Bone marrow (tissue), 2 donors: ENCODE measurements around the gene GPS2.
A peak's percentile ranks its signal among the peaks of the same experiment; 100 is the strongest.
"Not testable (repeated sequence)": the region's sequence is repeated elsewhere in the genome, so short reads cannot be mapped to it uniquely, and the experiment has no call there.

Experiments
- DNase-seq, 2 donors: peaks; one replicate each; lab custom pipeline; 2025; lab: John Stamatoyannopoulos, UW

Gene GPS2

GRCh38 chr17:7314719-7315569 is at the start of gene GPS2:
TSS of gene GPS2 (minus strand) at chr17:7315360. CDS start at chr17:7315052, 308 bp downstream.
- peak; percentile 67 to 80 for DNase-seq

GRCh38 chr17:7363311-7363710 is 48.2 kb upstream of the GPS2 start:
- DNase-seq, result no peak

- no peak for DNase-seq
Measured at GRCh38 chr17:7361906-7362305, 46.7 kb upstream of the GPS2 start.

GRCh38 chr17:7357381-7357780 is 42.2 kb upstream of the GPS2 start:
- no peak for DNase-seq

DNA sequence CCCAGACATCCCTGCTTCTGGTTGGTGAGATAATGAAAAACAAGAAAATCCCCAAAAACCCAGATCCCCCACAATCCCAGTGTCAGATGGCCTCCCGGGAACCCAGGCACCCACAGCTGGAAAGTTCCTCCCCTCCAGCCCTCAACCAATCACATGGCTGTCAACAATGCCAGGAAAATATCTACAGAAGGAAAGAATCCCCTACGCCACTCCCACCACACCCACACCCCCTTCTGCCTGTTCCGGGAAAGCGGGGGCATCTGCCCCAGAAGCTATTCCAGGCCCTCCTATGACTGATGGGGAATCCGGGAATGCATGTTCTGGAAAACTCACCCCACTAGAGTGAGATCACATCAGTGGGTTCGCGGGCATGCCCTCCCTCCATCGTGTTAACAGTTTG is 41.6 kb upstream of the GPS2 start:
- no peak for DNase-seq

DNA sequence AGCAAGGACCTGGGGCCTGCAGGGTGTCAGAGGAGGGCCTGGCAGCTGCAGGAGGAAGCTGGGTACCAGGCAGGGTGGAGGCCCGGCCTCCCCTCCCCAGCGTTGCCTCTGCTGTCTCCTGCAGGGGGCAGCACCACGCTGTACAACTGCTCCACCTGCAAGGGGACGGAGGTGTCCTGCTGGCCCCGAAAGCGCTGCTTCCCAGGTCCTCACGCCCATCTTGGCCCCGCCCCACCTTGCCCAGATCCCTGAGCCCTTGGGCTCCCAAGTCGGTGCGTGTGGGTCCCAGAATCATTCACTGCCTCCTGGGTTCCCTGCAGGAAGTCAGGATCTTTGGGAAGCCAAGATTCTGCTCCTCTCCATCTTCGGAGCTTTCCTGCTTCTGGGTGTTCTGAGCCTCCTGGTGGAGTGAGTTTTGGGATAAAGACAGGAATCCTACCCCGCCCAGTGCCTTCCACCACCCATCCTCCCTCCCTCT is 41.0 kb upstream of the GPS2 start:
- peak; percentile 39 to 47 for DNase-seq

DNA sequence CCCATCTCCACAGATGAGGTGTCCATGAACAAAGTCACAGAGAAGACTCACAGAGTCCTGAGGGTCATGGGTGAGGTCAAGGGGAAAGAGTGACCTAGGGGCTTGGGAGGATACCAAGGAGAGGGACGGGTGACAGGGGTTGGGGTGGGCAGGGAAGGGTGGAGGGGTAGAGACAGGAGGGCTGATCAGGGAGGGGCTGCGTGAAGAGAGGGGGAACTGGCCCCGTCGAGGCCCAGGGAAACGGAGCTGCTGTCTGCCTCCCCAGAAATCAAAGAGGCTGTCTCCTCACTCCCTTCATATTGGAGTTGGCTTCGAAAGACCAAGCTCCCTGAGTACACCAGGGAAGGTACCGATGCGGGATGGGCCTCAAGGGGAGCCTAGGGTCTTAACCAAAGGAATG is 40.4 kb upstream of the GPS2 start:
- DNase-seq, result no peak

GRCh38 chr17:7355053-7355452 is 39.9 kb upstream of the GPS2 start, which contains the start of gene TMEM95:
TSS of gene TMEM95 (plus strand) at chr17:7355156. CDS start at chr17:7355205, 49 bp downstream.
- no peak for DNase-seq

DNA sequence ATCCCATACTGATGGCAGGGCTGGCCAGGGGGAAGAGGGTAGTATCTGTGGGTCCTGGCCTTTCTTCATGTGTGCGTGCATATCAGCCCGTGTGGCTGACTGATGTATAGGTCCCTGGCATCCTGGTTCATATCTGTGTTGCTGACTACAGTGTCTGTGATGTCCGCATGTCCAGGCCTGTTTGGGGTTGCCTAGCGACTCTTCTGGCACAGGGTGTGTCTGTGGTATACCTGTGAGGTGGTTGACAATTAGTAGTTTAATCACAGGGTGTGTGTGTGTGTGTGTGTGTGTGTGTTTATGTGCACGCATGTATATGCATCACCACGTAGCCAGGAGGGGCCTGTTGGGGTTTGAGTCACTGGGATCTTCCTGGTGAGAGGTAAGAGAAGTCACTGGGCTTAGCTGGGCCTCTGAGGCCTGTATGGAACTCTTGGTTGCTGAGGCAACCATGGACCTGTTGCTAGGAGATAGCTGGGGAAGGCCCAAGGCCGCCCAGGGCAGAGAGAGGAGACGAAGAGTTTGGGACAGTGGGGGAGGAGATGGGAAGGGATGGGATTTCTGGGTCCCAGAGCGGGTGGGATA is 39.2 kb upstream of the GPS2 start:
- no peak for DNase-seq

DNA sequence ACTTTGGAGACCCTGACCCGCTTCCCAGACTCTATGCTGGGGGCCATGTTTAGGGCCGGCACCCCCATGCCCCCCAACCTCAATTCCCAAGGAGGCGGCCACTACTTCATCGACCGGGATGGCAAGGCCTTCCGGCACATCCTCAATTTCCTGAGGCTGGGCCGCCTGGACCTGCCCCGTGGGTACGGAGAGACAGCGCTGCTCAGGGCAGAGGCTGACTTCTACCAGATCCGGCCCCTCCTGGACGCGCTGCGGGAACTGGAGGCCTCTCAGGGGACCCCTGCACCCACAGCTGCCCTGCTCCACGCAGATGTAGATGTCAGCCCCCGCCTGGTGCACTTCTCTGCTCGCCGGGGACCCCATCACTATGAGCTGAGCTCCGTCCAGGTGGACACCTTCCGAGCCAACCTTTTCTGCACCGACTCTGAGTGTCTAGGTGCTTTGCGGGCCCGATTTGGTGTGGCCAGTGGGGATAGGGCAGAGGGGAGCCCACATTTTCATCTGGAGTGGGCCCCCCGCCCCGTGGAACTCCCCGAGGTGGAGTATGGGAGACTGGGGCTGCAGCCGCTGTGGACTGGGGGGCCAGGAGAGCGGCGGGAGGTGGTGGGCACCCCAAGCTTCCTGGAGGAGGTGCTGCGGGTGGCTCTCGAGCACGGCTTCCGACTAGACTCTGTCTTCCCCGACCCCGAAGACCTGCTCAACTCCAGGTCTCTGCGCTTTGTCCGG is 37.9 kb upstream of the GPS2 start:
- no peak for DNase-seq

GRCh38 chr17:7352503-7352889 is 37.3 kb upstream of the GPS2 start:
- no peak for DNase-seq

DNA sequence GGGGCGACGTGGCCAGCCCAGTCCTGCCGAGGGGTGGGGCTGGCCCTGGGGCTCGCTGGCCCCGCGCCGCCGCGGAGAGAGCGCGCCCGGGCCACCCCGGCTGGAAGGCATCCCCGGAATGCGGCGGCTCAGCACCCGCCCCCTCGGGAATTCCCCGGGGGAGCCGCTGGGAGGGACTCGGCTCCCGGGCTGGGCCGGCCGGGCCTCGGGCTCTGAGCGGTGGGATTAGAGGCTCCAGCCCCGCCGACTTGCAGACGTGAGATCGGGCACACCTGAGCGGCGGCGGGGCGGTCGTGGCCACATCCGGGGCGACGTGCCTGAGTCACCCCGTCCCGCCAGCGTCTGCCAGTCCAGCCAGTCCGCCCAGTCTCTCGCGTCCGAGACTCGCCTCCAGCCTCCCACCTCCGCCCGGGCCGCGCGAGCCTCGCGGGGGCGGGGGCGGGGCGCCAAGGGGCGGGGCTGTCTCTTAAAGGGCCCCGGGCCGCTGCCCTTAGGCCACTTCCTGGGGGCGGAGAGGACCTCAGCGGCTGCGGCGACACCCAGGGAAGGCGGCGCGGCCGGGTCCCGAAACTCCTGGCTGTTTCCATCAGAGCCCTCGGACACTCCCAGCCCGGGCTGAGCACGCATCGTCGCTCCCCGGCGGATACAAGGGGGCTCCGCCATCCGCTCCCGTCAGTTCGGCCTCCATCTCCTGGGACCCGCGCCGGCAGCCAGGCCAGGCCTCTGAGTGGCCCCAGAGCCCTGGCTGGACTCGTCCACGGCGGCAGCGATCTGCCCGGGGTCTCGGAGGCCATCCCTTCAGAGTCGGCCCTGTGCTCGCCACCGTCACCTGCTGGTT is 36.7 kb upstream of the GPS2 start, which contains the start of gene KCTD11:
Gene KCTD11, plus strand, starts transcription at position 498 of the 838 bp plus-strand sequence.
- peak in 1 of 2 donors; percentile 31 for DNase-seq

DNA sequence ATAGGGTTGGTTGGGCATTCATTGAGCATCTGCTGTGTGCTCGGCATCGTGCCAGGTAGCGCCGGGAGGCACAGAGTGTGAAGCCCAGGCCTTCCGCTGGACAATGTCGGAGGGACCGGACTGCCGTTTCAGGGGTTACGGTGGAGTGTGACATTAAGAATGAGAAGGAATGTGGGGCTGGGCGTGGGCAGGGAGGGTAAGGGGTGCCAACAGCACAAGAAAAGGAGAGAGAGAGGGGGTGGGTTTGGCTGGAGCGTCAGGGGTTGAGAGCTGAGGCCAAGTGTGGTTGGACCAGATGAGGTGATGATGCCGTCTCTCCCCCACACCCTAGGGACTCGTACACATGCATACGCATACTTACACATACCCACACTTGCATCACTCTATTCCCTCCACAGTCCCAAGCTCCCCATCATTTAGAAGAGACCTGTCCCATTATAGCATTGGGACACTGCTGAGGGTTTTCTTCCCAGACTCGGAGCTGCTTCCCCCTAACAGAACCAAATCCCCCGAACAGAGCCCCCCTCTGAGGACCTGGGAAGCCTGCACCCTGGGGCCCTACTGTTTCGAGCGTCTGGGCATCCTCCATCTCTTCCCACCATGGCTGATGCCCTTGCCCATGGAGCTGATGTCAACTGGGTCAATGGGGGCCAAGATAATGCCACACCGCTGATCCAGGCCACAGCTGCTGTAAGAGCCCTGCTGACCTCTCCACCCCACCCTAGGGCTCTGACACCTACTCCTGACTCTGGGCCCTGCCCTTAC is 33.5 kb upstream of the GPS2 start:
- no peak for DNase-seq

- no peak for DNase-seq
Measured at GRCh38 chr17:7347630-7348477, 32.7 kb upstream of the GPS2 start.

GRCh38 chr17:7346761-7347614 is 31.8 kb upstream of the GPS2 start:
- DNase-seq, result no peak

- no peak for DNase-seq
Measured at GRCh38 chr17:7343250-7343649, 28.1 kb upstream of the GPS2 start.

DNA sequence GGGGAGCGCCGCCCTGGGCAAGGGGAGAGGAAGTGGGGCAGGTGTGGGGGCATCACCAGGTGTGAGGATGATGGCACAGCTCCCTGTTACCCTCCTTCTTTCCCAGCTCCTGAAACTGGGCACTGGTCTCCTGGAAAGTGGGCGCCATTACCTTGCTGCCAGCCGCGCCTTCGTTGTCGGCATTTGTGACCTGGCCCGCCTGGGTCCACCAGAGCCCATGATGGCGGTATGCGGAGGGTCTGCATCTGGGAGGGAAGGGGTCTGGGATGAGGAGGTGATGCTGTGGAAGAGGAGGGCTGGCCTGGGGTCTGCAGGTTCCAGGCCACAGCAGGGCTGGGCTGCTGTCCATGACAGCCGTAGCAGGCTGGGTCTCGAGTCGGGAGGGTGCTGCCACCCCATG is 26.7 kb upstream of the GPS2 start:
- DNase-seq, result no peak

DNA sequence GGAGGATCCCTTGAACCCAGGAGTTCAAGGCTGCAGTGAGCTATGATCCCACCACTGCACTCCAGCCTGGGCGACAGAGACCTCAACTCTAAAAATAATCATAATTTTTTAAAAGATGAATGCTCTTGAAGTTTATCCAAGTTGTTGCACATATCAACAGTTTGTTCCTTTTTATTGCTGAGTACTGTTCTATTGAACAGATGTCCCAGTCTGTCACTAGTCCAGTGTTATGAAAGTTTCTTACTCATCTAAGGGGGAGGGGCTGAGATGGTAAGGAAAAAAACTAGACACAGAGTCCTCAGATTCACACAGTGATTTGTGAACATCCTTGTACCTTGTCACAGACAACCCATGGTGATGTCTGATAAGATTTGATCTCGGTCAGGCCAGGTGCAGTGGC is 25.0 kb upstream of the GPS2 start:
- DNase-seq, result no peak

- not testable (repeated sequence) for DNase-seq
Measured at GRCh38 chr17:7337600-7337999, 22.4 kb upstream of the GPS2 start.
